Psoas muscle (tissue), 8 donors: Measurements from ENCODE around the gene SLC35B1. TPM values are rescaled to one million over a fixed set of nuclear protein-coding genes. Genes with fewer than 3 reads are reported as not detected.
"Not testable (repeated sequence)": the region's sequence is repeated elsewhere in the genome, so short reads cannot be mapped to it uniquely, and the experiment has no call there.

Experiments used
- ATAC-seq, 4 donors: fragments of 200-7000 bp; cut with Tn5 transposase; one replicate each; pipeline ENCODE4 v1.9.1; 2020; ENCODE audit warnings: moderate library complexity in 3 of 4, mild to moderate bottlenecking in 2 of 4
- DNase-seq, 2 donors: peaks; one replicate each; pipeline ENCODE4 v3.0.0-alpha.2; 2020
- H3K27ac ChIP-seq: fragments of 200-600 bp; one replicate; pipeline ENCODE4 v1.8.0; 2022
- H3K27me3 ChIP-seq, 3 donors: fragments of 200-600 bp in 1 of 3; one replicate each; pipeline versions ENCODE4 v1.6.1 to v1.8.0; 2013 to 2022; ENCODE audit warnings: low read length in 2 of 3, mild to moderate bottlenecking in 2 of 3, moderate library complexity in 1 of 3; ENCODE audit not compliant: insufficient read depth in 3 of 3
- H3K36me3 ChIP-seq, 2 donors: fragments of 200-600 bp in 1 of 2; one replicate each; pipeline versions ENCODE4 v1.6.1 to v1.8.0; 2013 to 2022; ENCODE audit warnings: low read depth in 1 of 2, mild to moderate bottlenecking in 1 of 2, moderate library complexity in 1 of 2; ENCODE audit not compliant: insufficient read depth in 1 of 2
- H3K4me1 ChIP-seq: fragments of 200-600 bp; one replicate; pipeline ENCODE4 v1.8.0; 2022
- H3K4me3 ChIP-seq: fragments of 200-600 bp; one replicate; pipeline ENCODE4 v1.8.0; 2022; ENCODE audit warnings: mild to moderate bottlenecking
- H3K9me3 ChIP-seq: fragments of 200-600 bp; one replicate; pipeline ENCODE4 v1.8.0; 2022
- WGBS, 3 donors: extraction: QIAGEN DNeasy Blood & Tissue Kit; methylation state at CpG; one replicate each; pipeline versions ENCODE4 v1.1.6 to v1.1.7; 2013; 5-methylcytosine and 5-hydroxymethylcytosine counted together
- intact Hi-C, 2 donors: fragments of 100-400 bp; cut with DNase I; formaldehyde crosslinking; loops; one replicate each; pipeline versions ENCODE4 v1.11.0 to v1.14.2; 2022
- polyA plus RNA-seq, 3 donors: library from polyadenylated mRNA; stranded (reverse); fragments of 200-250 nt; gene quantifications; one replicate each; pipeline ENCODE4 v1.2.3, GENCODE V29; 2013
- total RNA-seq, 4 donors: library from RNA; stranded (reverse); fragmentation: NEBNext Ultra II Directional in 2 of 4; extraction: Animal tissue kit (Norgen Biotek cat#: 25700) in 2 of 4; gene quantifications; one replicate each; pipeline versions ENCODE4 v1.2.1 to v1.2.4, GENCODE V29; 2021 to 2023
- TF ChIP-seq, protein P1 (sequence below): fragments of 200-600 bp; IDR thresholded peaks from one replicate; pipeline ENCODE4 v1.8.0; 2022; ENCODE audit warnings: antibody characterized with exemption
- donor health status: healthy with polysubstance abuse.
- donor health status: DM: no; HTN: no; CAD: no; lungs with moderate emphysema.
- donor health status: Bipolar disorder and iron deficiency.
- donor health status: healthy.
- donor health status: DM: yes; HTN: yes; CAD: no.
- donor health status: DM: no; HTN: no; CAD: no.
- donor health status: DM: no; HTN: no; CAD: no.
- donor health status: DM: yes; HTN: yes; CAD: no.

The SLC35B1 gene
- total and polyA plus RNA-seq, 7 donors: 39.5 to 85.7 (median 66.2) TPM

DNA sequence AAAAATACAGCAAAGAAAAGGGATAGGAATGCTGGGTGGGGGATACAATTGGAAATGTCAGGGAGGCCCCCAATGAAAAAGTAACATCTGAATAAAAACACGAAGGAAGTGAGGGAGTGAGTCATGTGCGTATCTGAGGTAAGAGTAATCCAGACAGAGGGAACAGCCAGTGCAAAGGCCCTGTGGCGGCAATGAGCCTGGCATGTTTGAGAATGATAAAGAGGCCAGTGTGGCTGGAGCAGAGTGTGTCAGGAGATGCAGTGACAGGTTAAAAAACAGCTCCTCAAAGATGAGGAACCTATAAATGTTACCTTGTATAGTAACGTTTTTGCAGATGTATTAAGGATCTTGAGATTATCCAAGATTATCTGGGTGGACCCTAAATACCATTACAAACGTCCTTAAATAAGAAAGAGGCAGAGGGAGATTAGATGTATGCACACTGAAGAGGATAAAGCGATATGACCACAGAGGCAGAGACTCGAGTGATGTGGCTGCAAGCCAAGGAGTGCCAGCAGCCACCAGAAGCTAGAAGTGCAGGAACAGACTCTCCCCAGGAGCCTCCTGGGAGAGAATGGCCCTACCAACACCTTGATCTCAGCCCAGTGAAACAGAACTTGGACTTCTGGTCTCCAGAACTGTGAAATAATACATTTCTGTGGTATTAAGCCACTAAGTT lies 17.8 kb upstream of the SLC35B1 start:
- Histone ChIP-seq H3K4me1 (peaks cover 19% of the 10 kb centered on the region), H3K36me3 (no peaks in the 10 kb centered on the region), H3K4me3 (no peak overlapping the region), H3K27me3 (no peaks in the 10 kb centered on the region), H3K9me3 (no peaks in the 10 kb centered on the region), H3K27ac (no peak overlapping the region)
- DNase-seq (no peak), ATAC-seq (no peak)
- 74 to 87% (median 77%) methylated on average over 7 of the region's 7 CpGs for WGBS, 3 donors
- intact Hi-C loops: loop anchor here in 1 of 2 donors (5.0 kb wide), 1 partner anchor 127 kb away; no protein-coding TSS in a partner anchor
- TF ChIP-seq, protein P1, sequence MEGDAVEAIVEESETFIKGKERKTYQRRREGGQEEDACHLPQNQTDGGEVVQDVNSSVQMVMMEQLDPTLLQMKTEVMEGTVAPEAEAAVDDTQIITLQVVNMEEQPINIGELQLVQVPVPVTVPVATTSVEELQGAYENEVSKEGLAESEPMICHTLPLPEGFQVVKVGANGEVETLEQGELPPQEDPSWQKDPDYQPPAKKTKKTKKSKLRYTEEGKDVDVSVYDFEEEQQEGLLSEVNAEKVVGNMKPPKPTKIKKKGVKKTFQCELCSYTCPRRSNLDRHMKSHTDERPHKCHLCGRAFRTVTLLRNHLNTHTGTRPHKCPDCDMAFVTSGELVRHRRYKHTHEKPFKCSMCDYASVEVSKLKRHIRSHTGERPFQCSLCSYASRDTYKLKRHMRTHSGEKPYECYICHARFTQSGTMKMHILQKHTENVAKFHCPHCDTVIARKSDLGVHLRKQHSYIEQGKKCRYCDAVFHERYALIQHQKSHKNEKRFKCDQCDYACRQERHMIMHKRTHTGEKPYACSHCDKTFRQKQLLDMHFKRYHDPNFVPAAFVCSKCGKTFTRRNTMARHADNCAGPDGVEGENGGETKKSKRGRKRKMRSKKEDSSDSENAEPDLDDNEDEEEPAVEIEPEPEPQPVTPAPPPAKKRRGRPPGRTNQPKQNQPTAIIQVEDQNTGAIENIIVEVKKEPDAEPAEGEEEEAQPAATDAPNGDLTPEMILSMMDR: no peak

DNA sequence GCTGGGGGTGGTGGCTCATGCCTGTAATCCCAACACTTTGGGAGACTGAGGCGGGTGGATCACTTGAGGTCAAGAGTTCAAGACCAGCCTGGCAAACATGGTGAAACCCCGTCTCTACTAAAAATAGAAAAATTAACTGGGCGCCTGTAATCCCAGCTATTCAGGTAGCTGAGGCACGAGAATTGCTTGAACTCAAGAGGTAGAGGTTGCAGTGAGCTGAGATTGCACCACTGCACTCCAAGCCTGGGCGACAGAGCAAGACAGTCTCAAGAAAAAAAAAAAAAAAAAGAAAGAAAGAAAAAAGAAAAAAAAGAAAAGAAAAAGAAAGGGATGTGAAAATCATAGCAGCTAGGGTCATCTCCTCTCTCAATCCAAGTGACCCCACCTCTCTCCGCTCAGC lies 16.8 kb upstream of the SLC35B1 start:
- WGBS, 3 donors: 65 to 77% (median 69%) methylated on average over 6 of the region's 6 CpGs
- intact Hi-C loops, H3K9me3 ChIP-seq, H3K4me3 ChIP-seq, H3K36me3 ChIP-seq, ATAC-seq, H3K27me3 ChIP-seq, DNase-seq, H3K4me1 ChIP-seq: not testable (repeated sequence)
- H3K27ac ChIP-seq: peak overlapping the region; percentile 16

DNA sequence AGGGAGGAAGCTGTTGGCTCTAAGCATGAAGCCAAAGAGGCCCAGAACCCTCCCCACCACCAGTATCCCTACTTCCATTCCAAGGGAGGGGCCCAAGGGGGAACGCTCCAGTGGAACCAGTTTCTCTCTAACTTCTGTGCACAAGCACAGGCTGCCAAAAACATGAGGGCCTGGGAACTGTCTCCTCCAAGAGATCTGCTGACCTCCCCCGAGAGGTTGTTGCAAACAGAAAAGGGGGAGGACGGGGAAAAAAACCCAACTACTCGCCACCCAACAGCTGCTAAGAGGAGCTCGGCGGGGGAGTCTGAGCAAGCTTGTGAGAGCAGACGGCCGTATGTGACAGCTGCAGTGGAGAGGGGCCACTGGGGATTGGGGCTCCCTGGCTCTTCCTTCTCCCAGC lies 15.7 kb upstream of the SLC35B1 start:
- peak; percentile 54 to 87 for DNase-seq
- TF ChIP-seq, protein P1: no peak
- no peak overlapping the region for H3K4me3 ChIP-seq
- H3K9me3 ChIP-seq: no peaks in the 10 kb centered on the region
- ATAC-seq: peak; percentile 53 to 78 (median 57)
- H3K27ac ChIP-seq: peak overlapping the region; percentile 16
- no peaks in the 10 kb centered on the region for H3K4me1 ChIP-seq
- 61 to 69% (median 64%) methylated on average over 8 of the region's 8 CpGs for WGBS, 3 donors
- intact Hi-C loops: no loop called here
- no peaks in the 10 kb centered on the region for H3K27me3 ChIP-seq
- H3K36me3 ChIP-seq: no peaks in the 10 kb centered on the region

DNA sequence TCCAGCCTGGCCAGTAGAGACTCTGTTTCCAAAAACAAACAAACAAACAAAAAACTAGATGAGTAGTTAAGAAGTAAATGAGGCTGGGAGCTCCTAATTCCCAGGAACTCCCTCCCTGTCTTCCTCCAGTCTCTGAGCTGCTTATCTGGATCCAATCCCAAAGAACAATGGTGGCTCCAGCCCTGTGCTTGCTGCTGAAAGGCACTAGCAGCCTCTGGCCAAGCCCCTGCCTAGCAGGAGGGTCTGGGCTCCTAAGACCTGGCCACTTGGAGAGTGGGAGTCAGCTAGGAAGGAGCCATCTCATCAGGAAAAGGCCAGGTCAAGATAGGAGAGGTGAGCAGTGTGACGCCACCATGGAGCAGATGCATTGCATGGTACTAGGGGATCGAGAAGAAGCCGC lies 14.3 kb upstream of the SLC35B1 start:
- peaks cover 6% of the 10 kb centered on the region for H3K4me1 ChIP-seq
- no peak overlapping the region for H3K27ac ChIP-seq
- intact Hi-C loops: no loop called here
- H3K9me3 ChIP-seq: no peaks in the 10 kb centered on the region
- H3K4me3 ChIP-seq: no peak overlapping the region
- TF ChIP-seq, protein P1: no peak
- H3K27me3 ChIP-seq: no peaks in the 10 kb centered on the region
- ATAC-seq: no peak
- no peak for DNase-seq
- WGBS, 3 donors: 93 to 97% (median 96%) methylated on average over 3 of the region's 3 CpGs
- H3K36me3 ChIP-seq: no peaks in the 10 kb centered on the region

DNA sequence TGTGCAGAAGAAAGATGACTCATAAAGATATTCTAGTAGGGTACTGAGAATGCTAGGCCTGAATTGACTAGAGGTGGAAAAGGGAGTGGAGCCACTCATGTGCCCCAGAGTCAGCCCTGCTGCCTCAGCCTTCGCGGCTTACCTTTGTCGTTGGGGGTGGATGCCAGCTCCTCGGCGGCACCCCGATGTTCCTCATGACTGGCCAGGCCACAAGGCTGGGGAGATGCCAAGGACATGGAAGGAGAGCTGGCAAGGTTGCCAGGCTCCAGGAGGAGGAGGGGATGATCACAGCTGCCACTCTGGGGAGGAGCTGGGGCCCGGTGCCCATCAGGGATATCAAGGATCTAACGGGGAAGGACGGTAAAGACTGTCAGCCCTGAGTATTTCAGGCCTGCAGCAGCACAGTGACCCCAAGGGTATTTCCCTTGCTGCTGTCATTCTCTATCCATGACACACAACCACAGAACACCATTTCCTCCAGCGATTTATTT lies 9.7 kb upstream of the SLC35B1 start:
- intact Hi-C loops: loop anchor here in 1 of 2 donors (10.0 kb wide), 1 partner anchor 277 kb away; the partner anchor contains the start of gene DLX3
- H3K27ac ChIP-seq: peak overlapping the region; percentile 67
- no peaks in the 10 kb centered on the region for H3K9me3 ChIP-seq
- ATAC-seq (peak; percentile 65 to 87 (median 83)), DNase-seq (peak; percentile 41 to 76)
- peaks cover 12% of the 10 kb centered on the region for H3K4me1 ChIP-seq
- WGBS, 3 donors: 30 to 41% (median 30%) methylated on average over 10 of the region's 10 CpGs
- H3K36me3 ChIP-seq: peaks cover 0 to 13% of the 10 kb centered on the region in 2 donors
- no peaks in the 10 kb centered on the region for H3K27me3 ChIP-seq
- no peak overlapping the region for H3K4me3 ChIP-seq
- TF ChIP-seq, protein P1: no peak
